Activated CD8-positive, alpha-beta memory T cell treated with anti-CD3 and anti-CD28 coated beads for 4 hours (primary cell): ENCODE results near the gene ELMO1.

ENCODE experiments used
- DNase-seq, 2 donors: peaks; one replicate each; pipeline ENCODE4 v3.0.0-alpha.2; 2020; ENCODE audit warnings: low read depth in 2 of 2

ELMO1 gene

DNA sequence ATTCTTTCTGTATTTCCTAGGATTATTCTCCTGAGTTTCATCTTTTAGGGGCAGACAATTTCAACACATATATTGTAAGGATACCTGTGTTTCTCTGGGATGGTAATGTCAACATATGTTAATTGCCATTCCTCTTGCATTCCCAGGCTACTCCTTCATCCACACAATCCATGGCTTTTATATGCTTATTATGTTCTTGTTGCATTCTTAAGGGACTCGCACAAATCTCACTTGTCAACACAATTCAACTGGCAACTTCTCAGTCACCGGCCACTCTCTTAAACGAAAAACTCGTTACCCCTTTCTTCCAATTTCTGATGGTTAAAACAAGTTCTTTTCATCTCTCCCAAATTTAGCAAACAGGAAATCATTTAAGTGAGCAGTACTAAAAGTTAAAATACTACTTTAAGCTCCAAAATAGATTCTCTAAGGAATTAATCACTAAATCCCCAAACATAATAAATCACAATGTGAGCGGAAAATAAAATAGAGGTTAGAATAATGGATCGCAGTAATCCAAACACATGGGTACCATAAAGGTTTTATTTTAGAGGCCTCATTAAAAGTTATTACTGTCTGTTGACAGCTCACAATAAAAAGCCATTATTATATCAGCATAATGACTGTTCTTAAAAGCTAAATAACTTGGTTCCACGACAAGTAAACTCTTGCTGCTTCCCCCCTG is 223.2 kb downstream of the ELMO1 start:
- no peak for DNase-seq

GRCh38 chr7:37224746-37225145 is 223.9 kb downstream of the ELMO1 start:
- DNase-seq = no peak

GRCh38 chr7:37220664-37221063 is 228.0 kb downstream of the ELMO1 start:
- DNase-seq = no peak

GRCh38 chr7:37218956-37219355 is 229.7 kb downstream of the ELMO1 start:
- no peak for DNase-seq

GRCh38 chr7:37216923-37217322 is 231.7 kb downstream of the ELMO1 start:
- DNase-seq = no peak

- DNase-seq = no peak
These were observed 232.4 kb downstream of the ELMO1 start for GRCh38 chr7:37216156-37216852.

DNA sequence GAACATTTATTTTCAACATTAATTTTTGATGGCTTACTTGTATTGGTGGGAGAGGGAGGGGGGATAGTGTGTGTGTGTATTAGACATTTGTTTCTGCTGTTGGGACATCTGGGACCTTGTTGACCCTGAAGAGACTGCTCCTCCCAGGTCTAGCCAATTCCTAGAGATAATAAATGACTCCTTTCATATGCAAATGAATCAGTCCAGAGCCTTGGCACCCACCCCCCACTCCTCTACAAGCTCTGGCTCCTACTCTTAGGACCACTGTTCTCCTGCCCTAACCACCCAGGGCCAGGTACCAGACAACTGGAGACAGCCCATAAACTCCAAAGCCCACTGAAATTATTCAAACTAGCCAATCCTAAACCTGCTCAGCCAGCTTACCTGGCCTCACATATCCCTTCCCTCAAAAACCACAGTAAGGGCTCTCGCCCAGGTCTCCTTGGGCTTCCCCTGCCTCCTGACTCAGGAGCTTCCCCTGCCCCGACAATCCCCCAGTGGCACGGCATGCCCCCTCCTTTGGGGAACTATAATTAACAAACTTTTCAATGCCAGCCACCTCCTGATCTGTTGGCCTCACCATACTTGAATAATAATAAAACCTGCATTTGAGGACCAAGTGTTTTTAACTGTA is 233.3 kb downstream of the ELMO1 start:
- DNase-seq = no peak

DNA sequence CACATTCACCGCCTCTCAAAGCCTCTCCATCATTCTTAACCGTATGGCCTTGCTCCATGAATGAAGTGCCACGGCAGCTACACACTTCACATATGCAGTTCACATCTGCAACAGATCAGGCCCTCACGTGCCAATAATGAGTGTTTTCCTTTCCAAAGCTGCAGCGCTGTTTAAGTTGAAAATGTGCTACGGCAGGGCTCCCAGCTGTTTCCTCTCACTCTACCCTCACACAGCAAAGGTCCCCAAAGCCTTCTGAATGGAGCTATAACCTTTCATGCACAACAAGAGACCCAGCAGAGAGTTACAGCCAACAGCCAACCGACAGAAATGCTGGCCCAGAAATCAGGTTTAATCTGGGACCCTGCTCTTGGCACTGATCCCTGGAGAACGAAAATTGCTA is 236.1 kb downstream of the ELMO1 start:
- no peak for DNase-seq

DNA sequence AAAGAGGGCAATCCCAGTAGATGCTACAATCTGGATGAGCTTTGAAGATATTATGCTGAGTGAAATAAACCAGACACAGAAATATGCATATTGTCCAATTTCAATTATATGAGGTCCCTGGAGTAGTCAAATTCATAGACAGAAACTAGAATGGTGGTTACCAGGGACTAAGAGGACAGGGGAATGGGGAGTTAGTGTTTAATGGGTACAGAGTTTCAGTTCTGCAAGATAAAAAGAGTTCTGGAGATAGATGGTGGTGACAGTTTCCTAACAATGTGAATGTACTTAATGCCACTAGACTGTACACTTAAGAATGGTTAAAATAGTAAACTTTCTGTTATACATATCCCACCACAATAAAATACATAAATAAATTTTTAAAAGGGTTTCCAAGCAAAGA is 236.6 kb downstream of the ELMO1 start:
- DNase-seq = no peak

DNA sequence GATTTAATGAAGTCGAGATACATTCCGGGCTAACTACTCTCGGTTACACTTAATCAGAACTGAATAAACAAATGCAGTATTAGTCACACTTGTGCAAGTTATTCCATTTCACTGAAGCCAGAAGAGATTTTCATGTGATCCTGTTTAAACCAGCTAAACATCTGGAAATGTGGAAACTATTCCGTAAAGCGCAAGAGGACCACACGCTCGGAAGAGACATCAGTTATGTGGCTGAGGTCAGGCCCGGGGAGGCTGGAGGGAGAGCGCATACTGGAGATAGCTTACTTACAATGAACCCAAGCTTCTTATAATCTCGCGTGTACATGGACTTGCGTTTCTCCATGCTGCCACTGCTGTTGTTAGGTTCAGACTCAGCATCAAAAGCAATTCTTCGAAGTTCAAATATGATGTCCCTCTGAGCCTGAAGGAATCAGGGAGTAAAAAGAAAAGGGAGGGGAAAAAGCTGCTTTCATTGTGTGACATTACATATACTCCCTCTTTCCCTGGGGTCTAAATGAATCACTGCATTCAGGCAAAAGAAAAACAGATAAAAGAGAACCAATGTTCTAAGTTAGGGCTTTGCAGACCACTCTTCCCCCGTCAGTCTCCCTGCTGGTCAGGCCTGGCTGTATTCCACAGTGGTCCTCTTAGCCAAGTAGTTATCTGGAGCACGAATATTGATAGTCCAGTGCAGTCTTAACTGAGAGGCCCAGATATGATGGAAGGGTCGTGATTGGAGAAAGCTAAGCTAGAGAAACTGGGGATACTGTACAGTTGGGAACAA is 237.4 kb downstream of the ELMO1 start:
- no peak for DNase-seq

GRCh38 chr7:37209195-37209594 is 239.5 kb downstream of the ELMO1 start:
- no peak for DNase-seq

DNA sequence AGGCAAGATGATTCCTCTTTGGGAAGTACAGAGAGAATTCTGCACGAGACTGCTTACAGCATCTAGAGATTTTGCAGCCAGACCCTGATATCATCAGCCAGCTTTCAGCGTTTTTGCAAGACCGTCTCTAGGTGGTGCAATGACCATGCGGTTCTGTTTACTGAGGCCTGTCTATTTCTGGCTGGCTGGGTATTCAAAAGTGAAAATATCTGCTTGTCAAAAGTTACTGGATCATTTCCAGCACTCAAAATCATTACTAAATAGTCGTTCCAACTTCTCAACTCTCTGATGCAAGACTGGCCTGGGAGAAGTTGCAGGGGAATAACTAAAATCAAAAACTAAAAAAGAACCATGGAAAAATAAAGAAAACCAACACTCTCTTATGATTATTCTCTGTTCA is 240.1 kb downstream of the ELMO1 start:
- DNase-seq = no peak

DNA sequence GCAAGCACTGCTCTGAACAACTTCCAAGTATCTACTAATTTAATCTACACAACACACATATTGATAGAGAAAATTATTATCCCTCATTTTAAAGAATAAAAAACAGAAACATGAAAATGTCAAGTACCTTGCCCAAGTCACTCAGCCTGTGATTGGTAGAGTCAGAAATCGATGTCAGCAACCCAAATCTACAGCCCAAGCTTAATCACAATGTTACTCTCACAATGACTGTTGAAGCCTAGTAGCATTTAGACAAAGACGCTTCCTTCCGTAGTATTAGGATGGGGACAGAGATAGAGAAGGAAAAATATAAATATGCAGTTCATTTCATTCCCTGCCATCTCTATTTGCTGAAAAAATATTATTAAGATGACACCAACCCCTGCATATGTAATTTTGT is 242.5 kb downstream of the ELMO1 start:
- DNase-seq = no peak

- DNase-seq = no peak
These were observed 243.2 kb downstream of the ELMO1 start for GRCh38 chr7:37205451-37205850.

GRCh38 chr7:37201876-37202198 is 246.8 kb downstream of the ELMO1 start:
- no peak for DNase-seq

- DNase-seq = peak in 1 of 2 donors; percentile 4
These were observed 247.4 kb downstream of the ELMO1 start for GRCh38 chr7:37201003-37201875.

DNA sequence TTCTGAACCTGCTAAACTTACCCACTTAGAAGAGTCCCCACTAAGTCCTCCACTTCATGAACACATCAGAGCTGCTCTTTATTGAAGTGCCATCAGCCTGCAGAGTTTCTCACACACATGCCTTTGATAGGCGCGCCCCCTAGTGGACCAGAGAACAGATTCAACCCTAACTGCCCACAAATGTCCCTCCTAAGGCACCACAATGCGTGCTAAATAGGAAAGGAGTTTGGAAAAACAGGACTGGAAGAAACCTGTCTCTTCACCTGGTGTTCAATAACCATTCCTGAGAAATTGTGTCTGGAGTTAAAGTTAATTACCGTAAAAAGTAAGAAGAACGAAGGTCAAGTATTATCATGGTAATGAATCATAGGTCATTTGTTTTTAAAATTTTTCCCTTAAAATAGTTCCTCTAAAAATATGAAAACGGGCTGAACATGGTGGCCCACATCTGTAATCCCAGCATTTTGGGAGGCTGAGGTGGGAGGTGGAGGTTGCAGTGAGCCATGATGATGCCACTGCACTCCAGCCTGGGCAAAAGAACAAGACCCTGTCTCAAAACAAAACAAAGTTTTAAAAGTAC is 249.7 kb downstream of the ELMO1 start:
- DNase-seq = peak; percentile 37 to 52

DNA sequence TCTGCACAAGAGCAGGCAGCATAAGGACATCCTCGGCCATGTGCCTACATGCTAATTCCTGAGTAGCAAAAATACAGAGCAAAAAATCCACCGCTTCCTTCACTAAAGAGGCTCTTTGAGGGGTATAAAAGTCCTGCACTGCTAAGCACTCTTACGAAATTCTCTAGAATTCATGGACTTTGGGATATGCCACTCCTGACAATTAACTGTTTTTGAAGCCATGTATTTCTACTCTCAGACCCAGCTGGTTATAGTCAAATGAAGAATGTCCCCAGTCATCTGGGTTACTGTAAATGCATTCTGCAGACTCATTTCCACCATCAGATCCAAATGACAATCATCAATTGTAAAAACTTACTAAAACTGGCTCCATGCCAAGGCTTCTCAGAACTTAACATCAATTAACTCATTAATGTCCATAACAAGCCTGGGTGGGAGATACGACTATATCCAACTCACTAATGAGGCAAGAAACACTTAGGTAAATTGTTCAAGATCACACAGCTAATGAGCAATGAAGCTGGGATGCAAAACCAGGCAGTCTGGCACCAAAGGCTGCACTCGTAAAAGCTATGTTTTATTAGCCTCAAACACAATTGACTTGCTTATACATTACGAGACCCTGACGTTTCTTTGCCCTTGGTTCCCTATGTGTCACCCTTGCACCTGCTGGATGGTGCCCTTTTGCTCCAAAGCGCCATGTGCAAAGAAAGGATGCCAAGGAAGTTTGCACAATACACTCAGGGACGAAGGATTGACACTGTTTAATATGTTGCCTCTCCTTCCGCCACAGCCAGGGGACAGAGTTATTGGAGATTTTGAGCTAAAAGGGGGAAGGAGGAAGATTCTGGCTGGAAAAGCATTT is 250.4 kb downstream of the ELMO1 start:
- no peak for DNase-seq

GRCh38 chr7:37197108-37197507 is 251.6 kb downstream of the ELMO1 start:
- no peak for DNase-seq

DNA sequence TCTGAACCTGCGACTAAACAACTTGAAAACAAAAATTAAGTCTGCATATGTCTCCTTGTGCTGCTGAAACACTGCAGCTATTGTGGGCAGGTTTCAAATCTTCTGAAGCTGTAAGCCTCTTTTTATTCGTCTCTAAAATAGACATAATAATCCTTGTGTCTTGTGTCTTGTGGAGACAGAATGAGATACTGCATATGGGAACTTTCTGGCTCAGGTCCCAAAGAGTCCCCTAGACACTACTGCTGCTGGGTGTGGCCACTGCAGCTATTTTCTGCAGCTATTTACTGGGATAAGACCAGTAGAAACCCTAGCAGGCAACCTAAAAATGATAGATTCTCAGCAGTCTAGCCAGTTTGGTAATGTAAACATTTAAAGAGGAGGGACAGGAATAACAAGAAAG is 252.0 kb downstream of the ELMO1 start:
- DNase-seq = no peak
